HG03025 (cell line): ENCODE measurements around the gene KCNK10.

Experiments
- ATAC-seq: cut with Tn5 transposase; IDR thresholded peaks from one replicate; pipeline ENCODE4 v1.9.1; 2021; ENCODE audit warnings: mild to moderate bottlenecking, moderate library complexity; ENCODE audit not compliant: unreplicated experiment, low FRiP score

KCNK10 gene

DNA sequence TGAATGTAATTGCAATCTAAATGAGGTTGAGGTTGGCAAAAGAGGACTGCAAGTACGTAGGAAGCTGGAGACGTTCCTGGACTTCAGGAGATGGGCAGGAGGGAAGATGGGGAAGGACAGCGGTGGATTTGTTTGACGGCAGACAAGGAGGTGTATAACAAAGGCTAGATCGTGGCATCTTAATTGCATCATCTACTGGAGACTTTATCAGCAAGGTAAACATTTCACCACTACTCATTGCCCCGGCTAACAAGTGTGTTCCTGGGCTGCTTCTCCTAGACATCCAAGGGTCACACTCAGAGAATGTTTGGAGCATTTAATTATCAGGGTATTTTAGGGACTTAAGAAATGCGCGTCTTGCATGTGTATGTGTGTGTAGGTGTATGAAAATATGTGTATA, 128.5 kb downstream of the KCNK10 start:
- ATAC-seq = no peak

DNA sequence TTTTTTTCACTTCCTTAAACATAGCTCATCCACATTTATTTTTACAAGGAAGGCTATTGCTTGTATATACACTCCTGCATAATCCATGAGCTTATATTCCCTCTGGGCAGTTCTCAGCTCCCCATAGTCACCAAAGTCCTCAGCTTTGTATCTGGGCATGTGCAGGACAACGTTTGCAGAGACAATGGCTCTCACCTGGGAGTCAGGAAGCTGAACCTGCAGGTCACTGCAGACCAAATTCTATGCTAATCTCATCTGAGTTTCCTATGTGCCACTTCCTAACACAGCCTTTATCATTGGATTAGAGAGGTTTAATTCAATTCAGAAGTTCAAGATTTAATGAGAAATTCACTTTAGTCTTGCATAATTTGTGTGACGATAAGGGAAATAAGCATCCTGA, 131.5 kb downstream of the KCNK10 start:
- no peak for ATAC-seq

DNA sequence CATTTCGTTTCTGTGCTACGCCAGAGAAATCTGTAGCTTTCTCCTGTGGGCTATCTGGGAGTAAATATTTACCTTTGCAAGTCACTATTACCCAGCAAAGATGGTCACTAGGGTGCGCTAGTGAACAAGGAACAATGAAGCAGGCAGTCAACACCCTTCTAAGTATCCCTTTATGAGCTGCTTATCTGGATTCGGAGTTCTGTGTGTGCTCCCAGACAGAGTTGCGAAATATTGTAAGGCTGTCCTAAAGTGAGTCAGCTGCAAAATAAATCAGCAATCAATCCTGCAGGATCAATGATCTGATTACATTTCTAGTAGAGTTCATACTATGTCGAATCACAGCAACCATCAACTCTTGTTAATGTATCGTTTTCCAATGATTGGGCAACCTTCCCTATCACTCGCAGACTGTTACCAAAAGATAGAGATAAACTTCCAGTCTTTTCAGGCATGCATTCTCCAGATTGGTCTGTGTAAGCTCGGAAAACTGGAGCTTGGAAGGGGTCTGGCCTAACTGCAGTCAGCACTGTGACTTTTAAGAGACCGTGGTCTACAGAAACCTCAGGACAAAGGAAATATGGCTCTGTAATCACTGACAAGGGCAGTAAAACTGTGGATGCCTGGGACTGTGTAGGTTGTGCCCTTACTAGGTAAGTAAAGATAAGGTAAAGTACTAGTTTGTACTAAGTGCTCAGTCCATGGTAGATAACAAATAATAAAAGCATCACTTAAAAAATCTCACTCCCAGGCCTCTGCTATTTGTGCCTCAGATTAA, 133.5 kb downstream of the KCNK10 start:
- no peak for ATAC-seq

DNA sequence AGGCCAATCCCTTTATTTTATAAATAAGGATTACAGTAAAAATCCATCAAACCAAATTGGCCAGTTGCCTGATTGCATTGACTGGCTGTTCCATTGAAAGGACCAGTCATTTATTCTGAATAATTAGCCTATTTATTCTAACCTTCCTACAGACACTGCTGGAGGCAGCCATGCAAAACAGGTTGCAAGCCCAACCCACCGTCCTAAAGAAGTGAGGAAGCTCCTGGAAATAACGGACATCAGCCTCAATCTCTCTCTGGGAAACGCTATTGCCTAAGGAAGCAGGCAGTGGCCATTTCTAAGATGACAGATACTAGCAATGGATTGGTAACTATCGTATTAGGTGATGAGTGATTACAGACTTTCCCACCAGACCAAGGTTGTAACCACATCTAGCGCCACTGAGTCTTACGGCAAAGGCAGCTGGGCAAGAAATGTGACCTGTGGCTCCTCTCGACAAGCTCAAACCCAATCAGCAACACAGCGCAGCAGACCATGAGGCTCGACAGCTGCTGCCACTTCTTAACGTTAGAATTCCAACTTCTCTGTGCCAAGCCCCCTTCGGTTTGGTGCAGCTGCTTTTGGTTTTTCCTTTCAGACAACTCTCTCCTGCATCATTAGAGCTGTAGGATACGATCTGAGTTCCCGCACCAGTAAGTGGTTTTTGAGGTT, 134.2 kb downstream of the KCNK10 start:
- ATAC-seq = no peak

DNA sequence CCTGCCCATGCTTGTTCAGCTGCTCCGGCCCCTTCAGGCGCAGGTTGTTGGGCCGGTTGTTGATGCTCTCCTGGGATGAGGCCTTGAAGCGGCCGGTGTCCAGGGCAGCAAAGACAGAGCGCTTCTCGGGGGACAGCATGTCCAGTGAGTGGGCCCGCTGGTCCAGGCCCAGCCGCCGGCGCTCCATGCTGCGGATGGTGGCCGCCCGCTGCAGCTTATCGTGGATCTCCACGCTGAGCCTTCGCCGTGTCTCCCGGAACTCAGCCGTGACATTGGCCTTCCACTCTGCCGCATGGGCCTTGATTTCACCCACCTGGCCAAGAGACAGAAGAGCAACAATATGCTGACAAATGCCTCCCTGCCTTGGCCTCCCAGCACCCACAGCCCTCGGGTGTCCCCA, 137.2 kb downstream of the KCNK10 start:
- no peak for ATAC-seq

DNA sequence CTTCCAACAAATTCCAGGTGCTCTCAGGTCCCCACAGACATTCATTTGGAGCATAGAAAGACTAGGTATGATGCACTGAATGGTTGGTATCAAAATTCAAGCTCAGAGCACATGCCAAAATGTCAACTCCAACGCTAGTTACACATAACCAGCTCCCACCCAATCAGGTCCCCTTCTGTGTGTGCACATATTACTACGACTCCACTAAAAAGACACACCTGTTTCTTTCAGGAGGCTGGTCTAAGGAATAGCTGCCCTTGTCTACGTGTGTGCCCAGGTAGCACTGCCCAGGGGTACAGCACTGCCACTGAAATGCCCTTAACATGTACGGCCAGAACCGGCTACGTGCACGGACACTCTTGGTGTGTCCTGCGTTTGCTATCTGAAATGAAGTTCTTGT, 138.1 kb downstream of the KCNK10 start:
- no peak for ATAC-seq

DNA sequence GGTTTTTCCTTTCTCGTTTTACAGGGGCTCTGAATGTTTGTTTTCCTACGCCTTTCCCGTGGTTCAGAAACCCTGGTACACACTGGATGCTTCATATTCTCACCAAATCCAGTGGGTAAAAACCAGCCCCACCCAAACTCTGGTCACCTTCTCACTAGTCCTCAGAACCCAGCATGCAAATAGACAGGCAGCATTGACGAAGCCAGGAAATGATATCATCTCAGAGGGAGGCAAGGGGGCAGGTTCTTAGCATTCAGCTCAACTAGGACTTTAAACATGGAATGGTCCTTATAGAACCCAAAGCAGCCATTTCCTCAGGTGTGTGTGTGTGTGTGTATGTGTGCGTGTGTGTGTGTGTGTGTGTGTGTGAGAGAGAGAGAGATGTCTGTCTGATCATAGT, 142.0 kb downstream of the KCNK10 start:
- ATAC-seq = no peak

DNA sequence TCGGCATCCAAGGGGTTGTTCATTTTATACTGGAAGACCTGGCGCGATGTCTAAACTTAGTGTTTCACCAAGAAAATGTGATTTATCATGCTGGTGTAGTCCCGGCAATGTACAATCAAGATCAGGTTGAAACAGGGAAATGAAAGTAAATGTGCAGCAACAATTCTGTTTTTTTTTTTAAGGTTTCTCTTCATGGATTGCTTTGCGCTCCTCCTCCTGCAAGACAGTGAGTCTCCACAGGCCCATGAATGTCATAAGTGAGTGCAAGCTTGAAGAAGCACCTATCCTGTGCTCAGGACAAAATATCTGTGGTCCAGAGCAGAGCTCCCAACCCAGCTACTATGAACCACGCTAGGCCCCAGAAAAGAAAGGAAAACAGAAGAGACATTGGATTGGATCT, 143.4 kb downstream of the KCNK10 start:
- ATAC-seq = no peak

DNA sequence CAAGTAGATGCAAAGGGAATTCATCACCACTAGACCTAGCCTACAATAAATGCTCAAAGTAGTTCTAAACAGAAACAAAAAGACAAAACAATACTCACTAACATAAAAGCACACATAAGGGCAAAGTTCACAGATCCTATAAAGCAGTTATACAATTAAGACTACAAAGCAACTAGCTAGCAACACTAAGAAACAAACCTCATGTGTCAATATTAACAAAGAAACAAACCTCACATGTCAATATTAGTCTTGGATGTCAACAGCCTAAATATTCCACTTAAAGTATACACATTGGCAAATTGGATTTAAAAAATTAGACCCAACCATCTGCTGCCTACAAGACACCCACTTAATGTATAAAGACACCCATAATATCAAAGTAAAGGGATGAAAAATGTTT, 152.7 kb downstream of the KCNK10 start:
- ATAC-seq = no peak

DNA sequence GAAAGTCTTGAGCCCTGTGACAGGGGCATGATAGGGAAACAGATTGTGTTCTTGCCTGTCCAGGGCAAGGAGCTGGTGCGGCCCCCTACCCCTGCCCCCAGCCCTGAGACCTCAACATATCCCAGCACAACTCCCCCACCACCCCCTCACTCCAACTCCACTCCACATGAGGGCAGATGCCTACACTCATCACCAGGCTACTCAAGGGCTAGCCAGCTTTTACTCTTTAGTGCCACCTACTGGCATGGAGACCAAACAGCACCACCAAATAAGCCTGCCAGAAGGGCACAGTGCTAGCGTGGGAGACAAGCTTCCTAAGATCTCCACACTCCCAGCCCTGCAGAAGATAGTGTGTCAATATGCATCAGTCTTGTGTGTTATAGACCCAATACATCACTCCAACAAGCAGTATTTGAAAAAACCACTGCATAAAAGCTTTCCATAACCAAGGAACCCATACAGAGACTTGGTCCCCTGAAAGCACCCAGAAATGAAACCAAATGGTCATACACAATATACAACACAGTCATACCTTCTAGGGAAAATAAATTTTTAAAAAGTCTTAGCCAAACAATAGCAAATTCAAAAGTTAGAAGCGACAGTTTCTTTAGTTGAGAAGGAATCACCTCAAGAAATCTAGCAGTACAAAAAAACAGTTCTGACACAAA, 154.4 kb downstream of the KCNK10 start:
- peak; percentile 82 for ATAC-seq

DNA sequence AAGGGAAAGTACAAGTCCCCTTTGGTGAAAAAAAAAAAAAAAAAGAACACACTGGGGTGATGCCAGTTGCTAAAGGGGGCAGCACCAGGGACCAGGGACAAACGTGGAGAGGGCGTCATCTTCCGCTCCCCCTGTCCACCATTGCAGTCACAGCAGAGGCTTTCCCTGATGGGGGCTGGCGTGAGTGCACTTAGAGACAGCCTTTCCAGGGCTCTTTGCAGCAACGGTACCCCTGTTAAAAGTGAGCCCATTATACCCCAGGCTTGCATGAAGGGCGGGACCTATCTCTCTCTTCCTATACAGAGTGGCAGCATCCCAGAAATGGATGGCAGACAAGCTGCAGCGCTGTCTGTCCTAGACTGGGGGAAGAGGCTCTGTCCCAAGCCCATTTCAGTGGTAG, 155.0 kb downstream of the KCNK10 start:
- no peak for ATAC-seq

DNA sequence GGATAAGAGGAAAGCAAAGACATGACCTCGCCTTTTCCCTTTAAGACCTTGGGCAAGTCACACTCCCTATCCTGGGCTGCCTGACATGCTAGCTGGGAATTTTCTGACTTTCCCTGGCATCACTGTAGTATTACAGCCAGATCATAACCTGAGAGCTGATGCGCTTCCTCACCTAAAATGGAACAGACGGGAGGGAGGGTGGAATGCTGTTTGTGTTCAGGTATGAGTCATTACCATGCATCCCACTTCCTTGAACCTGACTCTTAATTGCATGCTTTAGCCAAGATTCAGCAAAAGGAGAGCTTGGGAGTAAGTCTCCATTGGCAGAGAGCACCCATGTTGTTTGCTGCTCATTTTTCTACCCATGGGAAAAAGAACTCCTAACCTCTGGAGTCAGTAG, 156.5 kb downstream of the KCNK10 start:
- no peak for ATAC-seq

DNA sequence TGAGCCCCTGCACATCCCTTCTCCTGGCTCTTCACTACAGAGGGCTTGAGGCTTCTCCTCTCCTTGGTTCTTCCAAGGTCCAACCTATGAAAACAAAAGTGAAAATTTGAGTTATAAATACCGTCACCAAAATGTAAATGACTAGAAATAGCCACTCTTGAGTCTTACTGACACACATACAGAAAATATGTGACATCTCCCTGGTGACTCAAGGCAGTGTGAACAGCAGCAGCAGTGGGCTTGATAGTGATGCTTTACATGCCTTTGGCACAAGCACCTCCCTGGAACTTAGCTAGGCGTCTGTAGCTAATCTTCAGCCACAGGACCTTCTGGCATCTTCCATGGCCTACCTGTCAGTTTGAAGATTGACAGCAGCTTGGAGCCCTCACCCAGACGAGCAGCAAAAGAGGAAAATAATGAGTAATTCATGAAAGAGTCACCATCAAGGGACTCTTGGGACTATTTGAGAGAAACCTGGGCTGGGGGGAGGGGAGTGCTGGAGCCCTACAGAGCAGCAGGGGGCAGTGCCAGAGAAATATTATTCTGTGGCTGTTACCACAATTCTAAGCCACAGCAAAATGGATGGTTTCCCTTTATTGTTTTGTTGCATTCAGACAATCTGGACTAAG, 158.0 kb downstream of the KCNK10 start:
- no peak for ATAC-seq

DNA sequence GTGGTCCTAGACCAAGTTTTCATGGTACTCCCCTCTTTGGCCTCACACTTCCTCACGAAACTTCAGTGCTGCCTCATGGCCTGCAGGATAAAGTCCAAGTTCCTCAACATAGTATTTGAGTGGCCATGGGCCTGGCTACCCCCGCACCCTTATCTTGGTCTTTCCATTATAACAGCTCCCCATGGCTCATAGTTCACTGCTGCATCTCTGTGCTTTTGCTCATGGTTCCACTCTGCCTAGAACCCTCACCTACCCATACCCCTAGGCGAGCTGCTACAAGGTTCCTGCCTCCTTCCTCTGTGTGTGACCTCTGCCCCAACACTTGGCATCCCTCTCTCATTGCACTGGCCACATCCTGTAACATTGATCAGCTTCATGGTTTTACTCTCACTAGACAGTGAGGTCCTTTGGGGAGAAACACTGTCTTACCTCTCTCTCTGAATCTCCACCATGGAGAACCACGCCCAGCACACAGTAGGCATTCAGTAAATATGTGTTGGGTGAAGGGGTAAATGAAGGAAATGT, 159.3 kb downstream of the KCNK10 start:
- ATAC-seq = no peak

DNA sequence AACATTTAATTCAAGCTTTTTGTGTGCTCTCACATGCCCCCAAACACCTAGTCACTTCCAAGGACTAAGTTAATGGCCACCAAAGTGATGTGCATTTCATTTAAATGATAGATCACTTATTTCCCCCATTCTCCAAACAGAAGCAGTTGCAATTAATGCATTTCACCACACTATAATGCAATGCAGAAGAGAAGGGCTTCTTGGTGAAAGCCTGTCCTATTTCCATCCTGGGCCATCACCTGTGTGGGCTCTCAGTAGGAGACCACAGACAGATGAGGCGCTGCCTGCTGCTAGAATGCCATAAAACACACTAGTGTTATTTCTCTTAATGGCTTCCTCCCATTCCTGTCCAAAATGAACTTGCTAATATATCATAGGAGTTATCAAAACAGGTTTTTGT, 166.9 kb downstream of the KCNK10 start:
- no peak for ATAC-seq

DNA sequence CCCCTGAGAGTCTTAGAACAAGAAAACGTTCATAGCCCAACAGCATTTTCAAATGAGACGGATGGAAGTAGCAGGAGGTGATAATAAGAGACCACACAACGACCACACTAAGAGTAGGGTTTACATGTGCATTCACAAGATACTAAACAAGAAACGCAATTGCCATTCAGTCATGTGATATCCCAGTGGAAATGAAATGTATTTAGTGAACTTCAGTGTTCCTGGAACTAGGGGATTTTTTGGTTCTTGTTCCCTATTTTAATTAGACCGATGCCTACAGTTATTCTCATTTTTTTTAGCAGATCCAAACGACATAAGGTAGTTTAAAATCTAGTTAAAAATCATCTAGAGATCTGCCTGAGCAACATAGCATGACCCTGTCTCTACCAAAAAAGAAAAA, 168.1 kb downstream of the KCNK10 start:
- ATAC-seq = no peak

DNA sequence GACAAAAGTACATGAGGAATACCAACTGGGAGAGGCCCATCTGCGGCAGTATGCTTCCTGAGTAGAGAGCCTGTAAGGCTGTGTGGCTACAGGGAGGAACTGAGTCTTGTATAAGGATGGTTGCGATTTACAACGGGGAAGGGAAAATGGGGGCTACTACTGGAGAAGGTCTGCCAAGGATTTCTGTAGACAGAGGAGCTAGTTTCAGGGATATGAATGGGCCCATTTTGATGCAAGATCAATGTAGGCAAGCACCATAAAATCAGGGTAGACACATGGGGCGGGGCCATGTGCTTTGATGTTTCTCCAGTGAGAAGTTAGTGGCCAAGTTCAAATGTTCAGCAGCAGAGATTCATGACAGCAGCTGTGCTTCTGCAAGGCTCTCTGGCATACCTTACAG, 168.7 kb downstream of the KCNK10 start:
- no peak for ATAC-seq

DNA sequence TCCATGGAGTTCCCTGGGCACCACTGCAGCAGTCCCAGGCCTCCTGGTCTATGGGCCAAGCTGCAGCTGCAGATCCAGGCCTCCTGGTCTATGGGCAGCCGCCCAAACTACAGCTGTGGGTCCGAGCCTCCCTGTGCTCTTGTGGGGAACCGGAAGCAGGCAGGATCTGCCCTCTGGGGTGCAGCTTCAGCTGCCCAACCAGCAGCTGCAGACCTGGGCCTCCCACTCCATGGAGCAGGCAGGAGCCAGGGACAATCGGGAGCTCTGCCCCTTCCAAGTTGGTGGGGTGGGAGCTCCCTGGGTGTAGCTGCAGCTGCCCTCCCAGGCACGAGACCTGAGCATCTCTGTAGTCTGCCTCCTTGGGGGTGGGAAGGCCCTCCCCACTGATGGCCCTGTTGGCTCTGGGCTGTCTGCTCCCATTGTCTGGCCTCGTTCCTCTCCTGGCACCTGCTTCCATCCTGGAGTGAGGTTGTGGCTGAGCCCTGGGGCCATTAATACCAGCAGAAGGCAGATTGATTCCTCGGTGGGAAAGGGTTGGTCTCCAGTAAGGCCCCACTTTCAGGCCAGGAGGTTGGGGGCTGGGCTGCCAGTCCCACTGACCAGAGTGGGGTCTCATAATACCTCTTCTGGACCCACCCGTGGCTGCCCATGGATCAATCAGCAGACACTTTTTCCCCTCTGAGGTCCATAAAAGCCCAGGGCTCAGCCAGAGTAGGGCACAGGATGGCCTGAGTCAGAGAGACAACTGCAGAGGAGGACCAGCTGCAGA, 176.0 kb downstream of the KCNK10 start:
- no peak for ATAC-seq

DNA sequence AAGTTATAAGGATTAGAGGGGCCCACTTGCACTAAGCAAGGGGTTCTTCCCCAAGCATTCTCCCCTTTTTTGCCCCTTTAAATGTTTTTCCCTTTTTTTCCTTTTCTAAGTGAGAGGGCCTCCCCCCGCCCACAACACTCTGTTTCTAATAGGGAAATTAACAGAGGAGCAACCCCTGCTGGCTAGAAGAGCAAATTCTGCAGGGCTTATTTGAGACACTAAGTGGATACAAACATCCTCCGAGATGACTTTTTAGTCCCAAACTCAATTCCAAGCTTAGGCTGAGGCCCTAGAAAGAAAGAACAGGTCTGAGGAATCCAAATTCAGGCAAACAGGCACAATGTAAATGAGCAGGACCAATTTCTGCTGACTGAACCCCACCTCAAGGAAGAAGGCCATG, 179.3 kb downstream of the KCNK10 start:
- ATAC-seq = no peak

DNA sequence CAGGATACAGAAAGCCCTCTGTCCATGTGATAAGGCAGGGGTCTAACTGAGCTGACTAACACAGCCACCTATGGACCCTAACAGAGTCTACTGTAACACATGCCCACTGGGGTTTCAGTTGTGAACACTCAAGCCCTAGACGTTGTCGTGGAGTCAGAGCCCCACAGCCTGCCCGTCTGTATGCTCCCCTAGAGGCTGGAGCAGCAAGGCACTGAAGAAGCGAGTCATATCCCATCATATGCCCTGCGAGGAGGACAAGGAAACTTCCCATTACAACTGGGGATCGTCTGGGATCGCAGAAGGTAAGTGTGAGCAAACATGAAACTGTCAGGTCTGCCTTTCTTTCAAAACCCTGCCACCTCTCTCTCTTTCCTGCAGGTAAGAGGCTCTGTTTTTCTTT, 180.1 kb downstream of the KCNK10 start:
- no peak for ATAC-seq
